ENCODE data around the gene CHPF. TPM values are rescaled to one million over a fixed set of nuclear protein-coding genes. Genes with fewer than 3 reads are reported as not detected.

The CHPF gene
- total RNA-seq, 1 experiment from 2014 or later, result 139 TPM

GRCh38 chr2:219592736-219593135 is 49.1 kb upstream of the CHPF start:
- H2AFZ ChIP-seq (ENCODE audit: low read length), result no peak overlapping the region
- no peak for ATAC-seq
- no TSS peak for BruUV-seq (replicated peaks)
- H3K4me3 ChIP-seq (ENCODE audit: low read length), result no peak overlapping the region
- peaks cover 7% of the 10 kb centered on the region; the same call in 1 of the 2 replicates for H3K4me1 ChIP-seq (ENCODE audit: insufficient read depth, low read length)
- no peak overlapping the region for H3K4me2 ChIP-seq (ENCODE audit: low read length)
- ChIA-PET POLR2A (ENCODE audit: unreplicated experiment) (no interaction called here), CTCF (no interaction called here)
- intact Hi-C loops (cut with micrococcal nuclease), result no loop called here
- no peak for DNase-seq
- no peaks in the 10 kb centered on the region for H3F3A ChIP-seq (ENCODE audit: low read length, unreplicated experiment)
- no peaks in the 10 kb centered on the region for H3K79me2 ChIP-seq (ENCODE audit: low read length)
- no peaks in the 10 kb centered on the region for H4K20me1 ChIP-seq (ENCODE audit: low read length)
- no peak overlapping the region for H3K9ac ChIP-seq (ENCODE audit: low read length)
- TF ChIP-seq EZH2 (IDR thresholded peaks at IDR 0.05; ENCODE audit: low read length, unreplicated experiment) (no peak), EZH2phosphoT487 (IDR thresholded peaks at IDR 0.05; ENCODE audit: borderline replicate concordance, low read length) (no peak), CTCF (conservative IDR thresholded peaks at IDR 0.05; ENCODE audit: low read depth, low read length) (no peak)
- H3K27ac ChIP-seq (ENCODE audit: low read length), result no peak overlapping the region
- H3K36me3 ChIP-seq (ENCODE audit: low read depth, low read length), result no peaks in the 10 kb centered on the region
- H3K9me2 ChIP-seq (replicated peaks; ENCODE audit: low read length), result no peaks in the 10 kb centered on the region
- no peaks in the 10 kb centered on the region for H3K27me3 ChIP-seq (ENCODE audit: low read length)
- no peaks in the 10 kb centered on the region for H3K9me3 ChIP-seq (ENCODE audit: low read length)

GRCh38 chr2:219591091-219591490 is 47.5 kb upstream of the CHPF start:
- no peak for ATAC-seq
- H3K27me3 ChIP-seq (ENCODE audit: low read length), result no peaks in the 10 kb centered on the region
- CTCF ChIA-PET, result interaction anchor here (0.7 kb wide), 1 partner anchor 1499 kb away, joined by 6 read pairs; no protein-coding TSS in a partner anchor
- no peak overlapping the region for H3K27ac ChIP-seq (ENCODE audit: low read length)
- no peak overlapping the region for H2AFZ ChIP-seq (ENCODE audit: low read length)
- no peaks in the 10 kb centered on the region for H3K4me1 ChIP-seq (ENCODE audit: insufficient read depth, low read length)
- H3K9me2 ChIP-seq (replicated peaks; ENCODE audit: low read length), result no peaks in the 10 kb centered on the region
- BruUV-seq (replicated peaks), result no TSS peak
- POLR2A ChIA-PET (ENCODE audit: unreplicated experiment), result interaction anchor here (0.6 kb wide), 1 partner anchor 29 kb away, joined by 7 read pairs; no protein-coding TSS in a partner anchor
- no peak overlapping the region for H3K4me3 ChIP-seq (ENCODE audit: low read length)
- TF ChIP-seq EZH2 (IDR thresholded peaks at IDR 0.05; ENCODE audit: low read length, unreplicated experiment), result no peak
- no peak for TF ChIP-seq CTCF (conservative IDR thresholded peaks at IDR 0.05; ENCODE audit: low read depth, low read length)
- TF ChIP-seq EZH2phosphoT487 (IDR thresholded peaks at IDR 0.05; ENCODE audit: borderline replicate concordance, low read length), result no peak
- H3K4me2 ChIP-seq (ENCODE audit: low read length), result no peak overlapping the region
- no peaks in the 10 kb centered on the region for H3K36me3 ChIP-seq (ENCODE audit: low read depth, low read length)
- no peaks in the 10 kb centered on the region for H3K79me2 ChIP-seq (ENCODE audit: low read length)
- no peaks in the 10 kb centered on the region for H3F3A ChIP-seq (ENCODE audit: low read length, unreplicated experiment)
- no peak for DNase-seq
- H4K20me1 ChIP-seq (ENCODE audit: low read length), result no peaks in the 10 kb centered on the region
- H3K9me3 ChIP-seq (ENCODE audit: low read length), result no peaks in the 10 kb centered on the region
- intact Hi-C loops (cut with micrococcal nuclease), result no loop called here
- H3K9ac ChIP-seq (ENCODE audit: low read length), result no peak overlapping the region

GRCh38 chr2:219581346-219581745 is 37.7 kb upstream of the CHPF start:
- POLR2A ChIA-PET (ENCODE audit: unreplicated experiment), result no interaction called here
- no peaks in the 10 kb centered on the region for H3K36me3 ChIP-seq (ENCODE audit: low read depth, low read length)
- H3K9ac ChIP-seq (ENCODE audit: low read length), result no peak overlapping the region
- H2AFZ ChIP-seq (ENCODE audit: low read length), result no peak overlapping the region
- no peak overlapping the region for H3K4me2 ChIP-seq (ENCODE audit: low read length)
- ATAC-seq, result no peak
- H3K9me2 ChIP-seq (replicated peaks; ENCODE audit: low read length), result no peaks in the 10 kb centered on the region
- CTCF ChIA-PET, result interaction anchor here (0.6 kb wide), 1 partner anchor 21 kb away, joined by 4 read pairs; no protein-coding TSS in a partner anchor
- TF ChIP-seq CTCF (conservative IDR thresholded peaks at IDR 0.05; ENCODE audit: low read depth, low read length) (no peak), EZH2 (IDR thresholded peaks at IDR 0.05; ENCODE audit: low read length, unreplicated experiment) (no peak), EZH2phosphoT487 (IDR thresholded peaks at IDR 0.05; ENCODE audit: borderline replicate concordance, low read length) (no peak)
- H3K4me3 ChIP-seq (ENCODE audit: low read length), result no peak overlapping the region
- no peaks in the 10 kb centered on the region for H4K20me1 ChIP-seq (ENCODE audit: low read length)
- no peaks in the 10 kb centered on the region for H3F3A ChIP-seq (ENCODE audit: low read length, unreplicated experiment)
- no peak for DNase-seq
- no peaks in the 10 kb centered on the region for H3K9me3 ChIP-seq (ENCODE audit: low read length)
- no TSS peak for BruUV-seq (replicated peaks)
- no peak overlapping the region for H3K27ac ChIP-seq (ENCODE audit: low read length)
- peaks cover 14% of the 10 kb centered on the region for H3K4me1 ChIP-seq (ENCODE audit: insufficient read depth, low read length)
- H3K27me3 ChIP-seq (ENCODE audit: low read length), result no peaks in the 10 kb centered on the region
- intact Hi-C loops (cut with micrococcal nuclease), result no loop called here
- no peaks in the 10 kb centered on the region for H3K79me2 ChIP-seq (ENCODE audit: low read length)

Data from PC-3 (cell line).